HepG2 (cell line): ENCODE measurements around the gene HIVEP2. TPM values are rescaled to one million over a fixed set of nuclear protein-coding genes. Genes with fewer than 3 reads are reported as not detected.

Experiments used
- CREM ChIP-seq, 2 experiments: sonication (generic) in 1 of 2; formaldehyde crosslinking in 1 of 2; IDR thresholded peaks; 2 replicates each; pipeline versions ENCODE4 v1.4.0 to v1.6.1; 2016 to 2020; ENCODE audit warnings: antibody characterized with exemption in 1 of 2, mild to moderate bottlenecking in 1 of 2, missing genetic modification reagents in 1 of 2
- EHMT2 ChIP-seq: fragments of 200-600 bp; sonication (generic); IDR thresholded peaks from 2 replicates; pipeline ENCODE4 v1.7.0; 2017; ENCODE audit warnings: antibody characterized with exemption, low read depth, low read length, borderline replicate concordance
- EP300 ChIP-seq, 3 experiments: sonication (generic) in 1 of 3; formaldehyde crosslinking in 1 of 3; IDR thresholded peaks; 2 replicates each; pipeline versions ENCODE4 v1.5.1 to v1.6.1; 2011 to 2020; ENCODE audit warnings: low read depth in 2 of 3, low read length in 2 of 3, borderline replicate concordance in 1 of 3, improper control_type of control experiment in 1 of 3, mild to moderate bottlenecking in 1 of 3, missing genetic modification reagents in 1 of 3, moderate library complexity in 1 of 3
- HES4 ChIP-seq: sonication (generic); formaldehyde crosslinking; IDR thresholded peaks from 2 replicates; pipeline ENCODE4 v1.9.0; 2021; ENCODE audit warnings: mild to moderate bottlenecking, missing genetic modification reagents, borderline replicate concordance
- HMGA1 ChIP-seq: sonication (generic); formaldehyde crosslinking; conservative IDR thresholded peaks from 2 replicates; pipeline ENCODE4 v1.4.0; 2020; ENCODE audit warnings: missing genetic modification reagents
- JUN ChIP-seq: sonication (generic); formaldehyde crosslinking; IDR thresholded peaks from 2 replicates; pipeline ENCODE4 v1.4.0; 2020; ENCODE audit warnings: mild to moderate bottlenecking, missing genetic modification reagents
- MAFF ChIP-seq: IDR thresholded peaks from 2 replicates; pipeline ENCODE4 v1.6.1; 2011; ENCODE audit warnings: low read depth, low read length, improper control_type of control experiment
- MEF2D ChIP-seq: sonication (generic); formaldehyde crosslinking; IDR thresholded peaks from 2 replicates; pipeline ENCODE4 v1.5.1; 2020; ENCODE audit warnings: mild to moderate bottlenecking, missing genetic modification reagents
- MIER3 ChIP-seq: IDR thresholded peaks from 2 replicates; pipeline ENCODE4 v1.6.1; 2016; ENCODE audit warnings: missing compliant biosample characterization, borderline replicate concordance
- NFYB ChIP-seq: sonication (generic); formaldehyde crosslinking; IDR thresholded peaks from 2 replicates; pipeline ENCODE4 v1.4.0; 2020; ENCODE audit warnings: missing genetic modification reagents
- RBM22 ChIP-seq: fragments of 200-400 bp; formaldehyde crosslinking; optimal IDR thresholded peaks from 2 replicates; pipeline ENCODE3; 2017; ENCODE audit warnings: mild to moderate bottlenecking, low read length, moderate library complexity
- SAP130 ChIP-seq: IDR thresholded peaks from 2 replicates; pipeline ENCODE4 v1.6.1; 2016; ENCODE audit warnings: low read depth
- SMYD3 ChIP-seq: sonication (generic); formaldehyde crosslinking; IDR thresholded peaks from 2 replicates; pipeline ENCODE4 v1.8.1; 2023; ENCODE audit warnings: mild to moderate bottlenecking, missing genetic modification reagents
- SPEN ChIP-seq: sonication (generic); formaldehyde crosslinking; IDR thresholded peaks from 2 replicates; pipeline ENCODE4 v1.5.1; 2020; ENCODE audit warnings: low read depth, mild to moderate bottlenecking, missing genetic modification reagents
- TBX2 ChIP-seq: sonication (generic); formaldehyde crosslinking; IDR thresholded peaks from 2 replicates; pipeline ENCODE4 v1.5.0; 2020; ENCODE audit warnings: missing genetic modification reagents, mild to moderate bottlenecking, borderline replicate concordance
- TEAD3 ChIP-seq: optimal IDR thresholded peaks from 2 replicates; pipeline ENCODE3; 2016; ENCODE audit warnings: borderline replicate concordance
- TGIF2 ChIP-seq: IDR thresholded peaks from 2 replicates; pipeline ENCODE4 v1.6.1; 2016; ENCODE audit warnings: control low read depth, missing compliant biosample characterization
- ZKSCAN8 ChIP-seq: IDR thresholded peaks from 2 replicates; pipeline ENCODE4 v1.6.1; 2016; ENCODE audit warnings: borderline replicate concordance, missing genetic modification reagents, missing compliant biosample characterization
- ZNF33B ChIP-seq: sonication (generic); formaldehyde crosslinking; IDR thresholded peaks from 2 replicates; pipeline ENCODE4 v1.5.1; 2020; ENCODE audit warnings: mild to moderate bottlenecking, missing genetic modification reagents
- ZNF605 ChIP-seq: sonication (generic); formaldehyde crosslinking; IDR thresholded peaks from 2 replicates; pipeline ENCODE4 v1.8.0; 2022; ENCODE audit warnings: mild to moderate bottlenecking, missing genetic modification reagents
- polyA plus RNA-seq, 8 experiments: library from polyadenylated mRNA; depleted of rRNA in 3 of 8; stranded (reverse) in 7 of 8; unstranded in 1 of 8; fragments of >200 nt; fragmentation: Illumina TruSeq in 4 of 8; extraction: Trizol in 4 of 8; gene quantifications; 2 replicates each; pipeline versions ENCODE4 v1.2.1 to v1.2.3, GENCODE V29; 2011 to 2016; ENCODE audit warnings: low read depth in 4 of 8, missing spikeins in 1 of 8, mixed read lengths in 1 of 8; ENCODE audit not compliant: insufficient read depth in 1 of 8
- total RNA-seq, 5 experiments: library from RNA; depleted of rRNA; stranded (reverse); fragments of >200 nt; fragmentation: Illumina TruSeq; extraction: Trizol; gene quantifications; 2 replicates each; pipeline ENCODE4 v1.2.3, GENCODE V29; 2016; ENCODE audit warnings: low read depth in 1 of 5
- TF ChIP-seq, protein P1 (sequence below): sonication (generic); formaldehyde crosslinking; IDR thresholded peaks from 2 replicates; pipeline ENCODE4 v1.5.1; 2020; ENCODE audit warnings: mild to moderate bottlenecking, missing genetic modification reagents
- TF ChIP-seq, protein P2 (sequence below): sonication (generic); formaldehyde crosslinking; IDR thresholded peaks from 2 replicates; pipeline ENCODE4 v1.4.0; 2020; ENCODE audit warnings: missing genetic modification reagents
- TF ChIP-seq, protein P3 (sequence below): sonication (generic); formaldehyde crosslinking; IDR thresholded peaks from 2 replicates; pipeline ENCODE4 v1.5.0; 2020; ENCODE audit warnings: missing genetic modification reagents

HIVEP2 gene
- total and polyA plus RNA-seq, 2 of the 13 experiments (the other 11 are each of a cell fraction or from before 2014, with no cell fraction given), result 3.4 to 12.9 TPM

DNA sequence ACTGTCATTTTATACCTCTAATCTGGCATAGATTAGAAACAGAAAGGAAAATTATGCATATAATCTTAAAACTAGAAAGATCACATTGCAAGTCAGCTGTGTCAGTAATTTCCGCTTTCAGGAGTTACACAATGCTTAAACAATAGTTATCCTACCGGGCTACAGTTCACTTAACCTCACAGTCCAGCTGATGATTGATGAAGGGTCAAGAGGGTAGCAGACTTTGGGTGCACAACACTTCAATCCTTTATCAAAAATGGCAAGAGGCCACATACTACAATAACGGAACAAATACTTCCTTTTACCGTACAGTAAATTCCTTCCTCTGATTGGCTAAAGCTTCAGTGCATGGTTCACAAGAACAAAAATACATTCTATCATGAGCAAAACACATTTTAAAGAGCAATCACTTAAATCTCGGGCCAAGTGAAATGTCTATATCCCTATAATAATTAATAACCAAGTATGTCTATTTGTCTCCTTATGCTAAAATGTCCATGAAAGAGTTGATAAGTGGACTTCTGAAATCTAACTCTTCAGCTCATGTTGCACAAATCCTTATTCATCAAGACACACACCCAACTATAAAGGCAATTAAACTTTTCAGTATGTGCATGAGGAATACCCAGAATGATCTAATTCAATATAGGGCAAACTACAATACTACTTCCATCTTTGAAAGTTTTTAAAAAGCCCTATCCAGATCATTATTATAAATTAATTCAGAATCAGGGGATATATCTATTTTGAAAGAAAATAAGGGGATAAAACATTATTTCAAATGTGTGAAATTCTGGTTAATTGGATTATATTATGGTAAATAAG, 76.8 kb downstream of the HIVEP2 start (continued):
- TF ChIP-seq, protein P1, sequence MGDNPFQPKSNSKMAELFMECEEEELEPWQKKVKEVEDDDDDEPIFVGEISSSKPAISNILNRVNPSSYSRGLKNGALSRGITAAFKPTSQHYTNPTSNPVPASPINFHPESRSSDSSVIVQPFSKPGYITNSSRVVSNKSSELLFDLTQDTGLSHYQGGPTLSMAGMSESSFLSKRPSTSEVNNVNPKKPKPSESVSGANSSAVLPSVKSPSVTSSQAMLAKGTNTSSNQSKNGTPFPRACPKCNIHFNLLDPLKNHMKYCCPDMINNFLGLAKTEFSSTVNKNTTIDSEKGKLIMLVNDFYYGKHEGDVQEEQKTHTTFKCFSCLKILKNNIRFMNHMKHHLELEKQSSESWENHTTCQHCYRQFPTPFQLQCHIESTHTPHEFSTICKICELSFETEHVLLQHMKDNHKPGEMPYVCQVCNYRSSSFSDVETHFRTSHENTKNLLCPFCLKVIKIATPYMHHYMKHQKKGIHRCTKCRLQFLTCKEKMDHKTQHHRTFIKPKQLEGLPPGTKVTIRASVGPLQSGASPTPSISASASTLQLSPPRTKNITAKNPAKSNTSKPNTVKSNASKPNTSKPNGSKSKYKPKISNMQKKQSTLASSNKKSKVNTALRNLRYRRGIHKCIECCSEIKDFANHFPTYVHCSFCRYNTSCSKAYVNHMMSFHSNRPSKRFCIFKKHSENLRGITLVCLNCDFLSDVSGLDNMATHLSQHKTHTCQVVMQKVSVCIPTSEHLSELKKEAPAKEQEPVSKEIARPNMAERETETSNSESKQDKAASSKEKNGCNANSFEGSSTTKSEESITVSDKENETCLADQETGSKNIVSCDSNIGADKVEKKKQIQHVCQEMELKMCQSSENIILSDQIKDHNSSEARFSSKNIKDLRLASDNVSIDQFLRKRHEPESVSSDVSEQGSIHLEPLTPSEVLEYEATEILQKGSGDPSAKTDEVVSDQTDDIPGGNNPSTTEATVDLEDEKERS (CRISPR knock-in tag), result 0 out of 2 replicates have a peak, but pooled peaks have one; percentile 38
- peak; percentile 84; the same call in 1 of the 2 replicates for TF ChIP-seq TBX2 (CRISPR knock-in tag)
- TF ChIP-seq SMYD3 (CRISPR knock-in tag), result no peak; the same call in 1 of the 2 replicates
- peak; percentile 71 for TF ChIP-seq MAFF
- TF ChIP-seq MEF2D, result peak; percentile 84
- TF ChIP-seq SPEN, result peak; percentile 71
- peak; percentile 33 to 94; a peak in 3 of 4 replicates for TF ChIP-seq EP300 (IDR thresholded peaks at IDR 0.05; ENCODE audit: low read depth in 2 of 2, low read length in 2 of 2)
- TF ChIP-seq EP300 (CRISPR knock-in tag; IDR thresholded peaks at IDR 0.05; ENCODE audit: borderline replicate concordance), result peak; percentile 85
- peak; percentile 95 for TF ChIP-seq TEAD3 (CRISPR knock-in tag)
- peak; percentile 95; the same call in 1 of the 2 replicates for TF ChIP-seq MIER3 (CRISPR knock-in tag)
- peak; percentile 89 for TF ChIP-seq CREM (IDR thresholded peaks at IDR 0.05)
- no peak for TF ChIP-seq CREM (CRISPR knock-in tag; IDR thresholded peaks at IDR 0.05)
- TF ChIP-seq ZNF605 (CRISPR knock-in tag), result no peak
- peak; percentile 96 for TF ChIP-seq SAP130 (CRISPR knock-in tag)
- peak; percentile 92; the same call in 1 of the 2 replicates for TF ChIP-seq TGIF2 (CRISPR knock-in tag)
- peak; percentile 95 for TF ChIP-seq ZKSCAN8
- TF ChIP-seq JUN (CRISPR knock-in tag), result peak; percentile 59; the same call in 1 of the 2 replicates
- TF ChIP-seq HMGA1 (CRISPR knock-in tag), result no peak
- TF ChIP-seq NFYB (CRISPR knock-in tag), result no peak
- TF ChIP-seq EHMT2, result peak; percentile 75; the same call in 1 of the 2 replicates
- TF ChIP-seq, protein P2, sequence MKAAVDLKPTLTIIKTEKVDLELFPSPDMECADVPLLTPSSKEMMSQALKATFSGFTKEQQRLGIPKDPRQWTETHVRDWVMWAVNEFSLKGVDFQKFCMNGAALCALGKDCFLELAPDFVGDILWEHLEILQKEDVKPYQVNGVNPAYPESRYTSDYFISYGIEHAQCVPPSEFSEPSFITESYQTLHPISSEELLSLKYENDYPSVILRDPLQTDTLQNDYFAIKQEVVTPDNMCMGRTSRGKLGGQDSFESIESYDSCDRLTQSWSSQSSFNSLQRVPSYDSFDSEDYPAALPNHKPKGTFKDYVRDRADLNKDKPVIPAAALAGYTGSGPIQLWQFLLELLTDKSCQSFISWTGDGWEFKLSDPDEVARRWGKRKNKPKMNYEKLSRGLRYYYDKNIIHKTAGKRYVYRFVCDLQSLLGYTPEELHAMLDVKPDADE (CRISPR knock-in tag), result no peak
- TF ChIP-seq RBM22, result no peak
- TF ChIP-seq, protein P3, sequence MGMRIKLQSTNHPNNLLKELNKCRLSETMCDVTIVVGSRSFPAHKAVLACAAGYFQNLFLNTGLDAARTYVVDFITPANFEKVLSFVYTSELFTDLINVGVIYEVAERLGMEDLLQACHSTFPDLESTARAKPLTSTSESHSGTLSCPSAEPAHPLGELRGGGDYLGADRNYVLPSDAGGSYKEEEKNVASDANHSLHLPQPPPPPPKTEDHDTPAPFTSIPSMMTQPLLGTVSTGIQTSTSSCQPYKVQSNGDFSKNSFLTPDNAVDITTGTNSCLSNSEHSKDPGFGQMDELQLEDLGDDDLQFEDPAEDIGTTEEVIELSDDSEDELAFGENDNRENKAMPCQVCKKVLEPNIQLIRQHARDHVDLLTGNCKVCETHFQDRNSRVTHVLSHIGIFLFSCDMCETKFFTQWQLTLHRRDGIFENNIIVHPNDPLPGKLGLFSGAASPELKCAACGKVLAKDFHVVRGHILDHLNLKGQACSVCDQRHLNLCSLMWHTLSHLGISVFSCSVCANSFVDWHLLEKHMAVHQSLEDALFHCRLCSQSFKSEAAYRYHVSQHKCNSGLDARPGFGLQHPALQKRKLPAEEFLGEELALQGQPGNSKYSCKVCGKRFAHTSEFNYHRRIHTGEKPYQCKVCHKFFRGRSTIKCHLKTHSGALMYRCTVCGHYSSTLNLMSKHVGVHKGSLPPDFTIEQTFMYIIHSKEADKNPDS (CRISPR knock-in tag), result peak; percentile 48; the same call in 1 of the 2 replicates
- TF ChIP-seq ZNF33B (CRISPR knock-in tag), result no peak
- no peak for TF ChIP-seq HES4 (CRISPR knock-in tag)
